ENCODE measurements around the gene PSENEN. TPM values are rescaled to one million over a fixed set of nuclear protein-coding genes. Genes with fewer than 3 reads are reported as not detected.
A peak's percentile ranks its signal among the peaks of the same experiment; 100 is the strongest.

PSENEN gene
- total and polyA plus RNA-seq, 9 of the 15 experiments (the other 6 are each of a cell fraction or from before 2014, with no cell fraction given) = 34.5 to 299 (median 61.1) TPM

- TF ChIP-seq, protein P1, sequence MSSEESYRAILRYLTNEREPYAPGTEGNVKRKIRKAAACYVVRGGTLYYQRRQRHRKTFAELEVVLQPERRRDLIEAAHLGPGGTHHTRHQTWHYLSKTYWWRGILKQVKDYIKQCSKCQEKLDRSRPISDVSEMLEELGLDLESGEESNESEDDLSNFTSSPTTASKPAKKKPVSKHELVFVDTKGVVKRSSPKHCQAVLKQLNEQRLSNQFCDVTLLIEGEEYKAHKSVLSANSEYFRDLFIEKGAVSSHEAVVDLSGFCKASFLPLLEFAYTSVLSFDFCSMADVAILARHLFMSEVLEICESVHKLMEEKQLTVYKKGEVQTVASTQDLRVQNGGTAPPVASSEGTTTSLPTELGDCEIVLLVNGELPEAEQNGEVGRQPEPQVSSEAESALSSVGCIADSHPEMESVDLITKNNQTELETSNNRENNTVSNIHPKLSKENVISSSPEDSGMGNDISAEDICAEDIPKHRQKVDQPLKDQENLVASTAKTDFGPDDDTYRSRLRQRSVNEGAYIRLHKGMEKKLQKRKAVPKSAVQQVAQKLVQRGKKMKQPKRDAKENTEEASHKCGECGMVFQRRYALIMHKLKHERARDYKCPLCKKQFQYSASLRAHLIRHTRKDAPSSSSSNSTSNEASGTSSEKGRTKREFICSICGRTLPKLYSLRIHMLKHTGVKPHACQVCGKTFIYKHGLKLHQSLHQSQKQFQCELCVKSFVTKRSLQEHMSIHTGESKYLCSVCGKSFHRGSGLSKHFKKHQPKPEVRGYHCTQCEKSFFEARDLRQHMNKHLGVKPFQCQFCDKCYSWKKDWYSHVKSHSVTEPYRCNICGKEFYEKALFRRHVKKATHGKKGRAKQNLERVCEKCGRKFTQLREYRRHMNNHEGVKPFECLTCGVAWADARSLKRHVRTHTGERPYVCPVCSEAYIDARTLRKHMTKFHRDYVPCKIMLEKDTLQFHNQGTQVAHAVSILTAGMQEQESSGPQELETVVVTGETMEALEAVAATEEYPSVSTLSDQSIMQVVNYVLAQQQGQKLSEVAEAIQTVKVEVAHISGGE (CRISPR knock-in tag; IDR thresholded peaks at IDR 0.05) = peak in 1 of 3 experiments; percentile 71; a peak in 1 of 6 replicates
These were observed 4.8 kb upstream of the PSENEN start (continued) for GRCh38 chr19:35740423-35741202.

- Histone ChIP-seq H3K27me3 (ENCODE audit: control insufficient read depth in 2 of 2, insufficient read depth in 2 of 2, low read length in 2 of 2) (no peaks in the 10 kb centered on the region), H3K9me1 (ENCODE audit: control insufficient read depth, insufficient read depth, low read length) (no peaks in the 10 kb centered on the region)
- peak; percentile 1; the same call in 2 of the 3 replicates for ATAC-seq
- no peak for TF ChIP-seq ZNF354B (CRISPR knock-in tag; IDR thresholded peaks at IDR 0.05)
- TF ChIP-seq ZNF395 (CRISPR knock-in tag; IDR thresholded peaks at IDR 0.05) = 0 out of 2 replicates have a peak, but pooled peaks have one; percentile 59
- TF ChIP-seq FOXP1 (CRISPR knock-in tag; IDR thresholded peaks at IDR 0.05) = 0 out of 2 replicates have a peak, but pooled peaks have one; percentile 19
- TF ChIP-seq CXXC5 (CRISPR knock-in tag; IDR thresholded peaks at IDR 0.05) = 0 out of 2 replicates have a peak, but pooled peaks have one; percentile 3
- TF ChIP-seq KDM5B (IDR thresholded peaks at IDR 0.05; ENCODE audit: insufficient replicate concordance, low read depth, low read length) = no peak
- TF ChIP-seq HLTF (IDR thresholded peaks at IDR 0.05) = no peak
- TF ChIP-seq COPS2 (conservative IDR thresholded peaks at IDR 0.05) = no peak
- no peak for TF ChIP-seq MAFF (IDR thresholded peaks at IDR 0.05; ENCODE audit: low read length)
- no peak for TF ChIP-seq PYGO2 (tag; IDR thresholded peaks at IDR 0.05)
These were observed 4.3 kb upstream of the PSENEN start for GRCh38 chr19:35741203-35741515.

More at GRCh38 chr19:35741203-35741515, 4.3 kb upstream of the PSENEN start:
- Histone ChIP-seq H4K20me1 (replicated peaks; ENCODE audit: control insufficient read depth, insufficient read depth, low read length) (no peaks in the 10 kb centered on the region), H3K9ac (ENCODE audit: insufficient read depth in 1 of 2, low read depth in 2 of 2, low read length in 2 of 2) (peak overlapping the region; percentile 63 to 87), H3K9me3 (replicated peaks; ENCODE audit: control insufficient read depth, insufficient read depth, low read depth, low read length) (no peaks in the 10 kb centered on the region), H3K4me2 (ENCODE audit: insufficient read depth, low read length) (peak overlapping the region; percentile 94), H3K27ac (ENCODE audit: extremely low read depth, low read depth, low read length) (peak overlapping the region; percentile 85), H2AFZ (ENCODE audit: low read depth, low read length) (peak overlapping the region; percentile 98), H3K79me2 (ENCODE audit: control insufficient read depth, insufficient read depth, low read length) (peaks cover 6% of the 10 kb centered on the region), H3K36me3 (ENCODE audit: control insufficient read depth, insufficient read depth, low read length) (peaks cover 50% of the 10 kb centered on the region; the same call in 2 of the 3 replicates), H3K4me3 (peak overlapping the region; percentile 65), H3K4me1 (replicated peaks in 1 of 2; ENCODE audit: control insufficient read depth in 2 of 2, insufficient read depth in 2 of 2, low read length in 2 of 2) (peaks cover 24 to 53% of the 10 kb centered on the region in 2 experiments; a peak in 4 of 5 replicates)
- FAIRE-seq = no peak
- POLR2A ChIA-PET = interaction anchor here (0.6 to 2.7 kb wide), 4 partner anchors 13 to 98 kb away, joined by 3 to 19 read pairs (median 11); no protein-coding TSS in a partner anchor
- CTCF ChIA-PET (ENCODE audit: low intra/inter-chr PET ratio) = interaction anchor here (1.2 kb wide), 1 partner anchor 48 kb away, joined by 7 read pairs; no protein-coding TSS in a partner anchor
- intact Hi-C loops (cut with micrococcal nuclease) (loop anchor here (10.0 kb wide), 1 partner anchor 96 kb away; the partner anchor contains the start of genes COX6B1 and ETV2), in situ Hi-C loops (cut with MboI) (no loop called here)
- no peak for DNase-seq (ENCODE audit: extremely low read depth in 1 of 4, low spot score in 3 of 4)
- no TSS peak for BruUV-seq (replicated peaks)
- 2% methylated on average over 9 of the region's 12 CpGs for WGBS (ENCODE audit: insufficient coverage, low coverage, missing lambda C conversion rate)
